Stimulated activated CD8-positive, alpha-beta memory T cell treated with anti-CD3 and anti-CD28 coated beads, Interleukin-15, amount 100 ng/mL, for 4 hours (primary cell): ENCODE data around the gene UBE2J2.

Experiments
- DNase-seq, 2 donors: peaks; one replicate each; pipeline ENCODE4 v3.0.0-alpha.2; 2020; ENCODE audit warnings: low read depth in 2 of 2

Gene UBE2J2

GRCh38 chr1:1295154-1295923, 21.7 kb upstream of the UBE2J2 start:
- no peak for DNase-seq

- DNase-seq = no peak
Measured at GRCh38 chr1:1294250-1294890, 20.7 kb upstream of the UBE2J2 start.

- DNase-seq = no peak
Measured at GRCh38 chr1:1293263-1294249, 19.9 kb upstream of the UBE2J2 start.

- DNase-seq = no peak
Measured at GRCh38 chr1:1292851-1293250, 19.2 kb upstream of the UBE2J2 start.

- no peak for DNase-seq
Measured at GRCh38 chr1:1292442-1292779, 18.8 kb upstream of the UBE2J2 start.

GRCh38 chr1:1291548-1292441, 18.1 kb upstream of the UBE2J2 start:
- peak in 1 of 2 donors; percentile 34 for DNase-seq

- DNase-seq = no peak
Measured at GRCh38 chr1:1291023-1291528, 17.4 kb upstream of the UBE2J2 start.

- DNase-seq = no peak
Measured at GRCh38 chr1:1290238-1290731, 16.6 kb upstream of the UBE2J2 start.

- DNase-seq = no peak
Measured at GRCh38 chr1:1287288-1288110, 13.8 kb upstream of the UBE2J2 start.

- DNase-seq = no peak
Measured at GRCh38 chr1:1286313-1287261, 12.9 kb upstream of the UBE2J2 start.

- DNase-seq = no peak
Measured at GRCh38 chr1:1285611-1286311, 12.1 kb upstream of the UBE2J2 start.

- no peak for DNase-seq
Measured at GRCh38 chr1:1285102-1285571, 11.5 kb upstream of the UBE2J2 start.

GRCh38 chr1:1284221-1285101, 10.8 kb upstream of the UBE2J2 start:
- no peak for DNase-seq

- no peak for DNase-seq
Measured at GRCh38 chr1:1283821-1284220, 10.2 kb upstream of the UBE2J2 start.

GRCh38 chr1:1282998-1283397, 9.3 kb upstream of the UBE2J2 start:
- DNase-seq = no peak

- no peak for DNase-seq
Measured at GRCh38 chr1:1281533-1282321, 8.1 kb upstream of the UBE2J2 start.
